ENCODE data around the gene SPNS3. TPM values are rescaled to one million over a fixed set of nuclear protein-coding genes. Genes with fewer than 3 reads are reported as not detected.

The SPNS3 gene
- polyA plus RNA-seq, 2 of the 4 experiments (the other 2 are of a cell fraction) = not detected

DNA sequence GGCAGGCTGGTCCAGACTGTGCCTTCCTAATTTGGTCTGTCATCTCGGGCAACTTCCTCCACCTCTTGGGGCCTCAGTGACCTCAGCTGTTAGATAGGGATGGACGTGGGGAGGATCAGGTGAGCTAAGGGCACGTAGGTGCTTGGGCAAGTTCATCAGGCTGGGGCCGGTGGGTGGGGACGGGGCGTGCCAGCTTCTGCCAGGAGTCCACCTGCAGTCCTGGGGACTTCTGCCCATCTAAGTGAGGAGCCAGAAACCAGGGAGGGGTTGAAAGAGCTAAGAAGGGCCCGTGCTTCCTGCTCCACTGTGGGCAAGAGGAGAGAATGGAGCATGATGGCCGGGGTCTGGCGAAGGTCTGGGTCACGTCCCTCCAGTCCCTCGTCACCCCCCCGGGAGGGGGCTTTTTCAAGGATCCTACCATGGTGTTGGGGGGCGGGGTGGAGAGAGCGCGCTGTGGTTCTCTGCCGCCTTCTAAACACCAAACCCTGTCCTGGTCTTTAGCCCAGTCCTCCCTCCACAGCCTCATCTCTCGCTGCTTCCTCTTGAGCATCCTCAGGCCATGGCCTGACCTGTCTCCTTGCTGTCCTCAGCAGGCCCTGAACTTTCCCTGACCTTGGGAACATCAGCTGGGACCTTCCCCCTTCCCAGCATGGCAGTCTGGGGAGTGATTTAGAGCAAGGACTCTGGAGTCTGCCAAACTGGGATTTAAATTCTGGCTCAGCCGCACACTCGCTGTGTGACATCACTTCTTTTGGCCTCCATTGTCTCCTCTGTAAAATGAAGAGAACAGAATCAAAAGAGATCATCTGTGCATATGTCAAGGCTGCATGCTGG, 86.5 kb downstream of the SPNS3 start:
- ChIA-PET CTCF (interaction anchor here (0.6 to 2.5 kb wide), 10 partner anchors 9 to 107 kb away, joined by 3 to 11 read pairs (median 4); no protein-coding TSS in a partner anchor), POLR2A (no interaction called here)
- H3K4me2 ChIP-seq = no peak overlapping the region
- TF ChIP-seq, protein P1, sequence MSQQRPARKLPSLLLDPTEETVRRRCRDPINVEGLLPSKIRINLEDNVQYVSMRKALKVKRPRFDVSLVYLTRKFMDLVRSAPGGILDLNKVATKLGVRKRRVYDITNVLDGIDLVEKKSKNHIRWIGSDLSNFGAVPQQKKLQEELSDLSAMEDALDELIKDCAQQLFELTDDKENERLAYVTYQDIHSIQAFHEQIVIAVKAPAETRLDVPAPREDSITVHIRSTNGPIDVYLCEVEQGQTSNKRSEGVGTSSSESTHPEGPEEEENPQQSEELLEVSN (IDR thresholded peaks at IDR 0.05; ENCODE audit: borderline replicate concordance, low read depth) = no peak
- TF ChIP-seq, protein P2, sequence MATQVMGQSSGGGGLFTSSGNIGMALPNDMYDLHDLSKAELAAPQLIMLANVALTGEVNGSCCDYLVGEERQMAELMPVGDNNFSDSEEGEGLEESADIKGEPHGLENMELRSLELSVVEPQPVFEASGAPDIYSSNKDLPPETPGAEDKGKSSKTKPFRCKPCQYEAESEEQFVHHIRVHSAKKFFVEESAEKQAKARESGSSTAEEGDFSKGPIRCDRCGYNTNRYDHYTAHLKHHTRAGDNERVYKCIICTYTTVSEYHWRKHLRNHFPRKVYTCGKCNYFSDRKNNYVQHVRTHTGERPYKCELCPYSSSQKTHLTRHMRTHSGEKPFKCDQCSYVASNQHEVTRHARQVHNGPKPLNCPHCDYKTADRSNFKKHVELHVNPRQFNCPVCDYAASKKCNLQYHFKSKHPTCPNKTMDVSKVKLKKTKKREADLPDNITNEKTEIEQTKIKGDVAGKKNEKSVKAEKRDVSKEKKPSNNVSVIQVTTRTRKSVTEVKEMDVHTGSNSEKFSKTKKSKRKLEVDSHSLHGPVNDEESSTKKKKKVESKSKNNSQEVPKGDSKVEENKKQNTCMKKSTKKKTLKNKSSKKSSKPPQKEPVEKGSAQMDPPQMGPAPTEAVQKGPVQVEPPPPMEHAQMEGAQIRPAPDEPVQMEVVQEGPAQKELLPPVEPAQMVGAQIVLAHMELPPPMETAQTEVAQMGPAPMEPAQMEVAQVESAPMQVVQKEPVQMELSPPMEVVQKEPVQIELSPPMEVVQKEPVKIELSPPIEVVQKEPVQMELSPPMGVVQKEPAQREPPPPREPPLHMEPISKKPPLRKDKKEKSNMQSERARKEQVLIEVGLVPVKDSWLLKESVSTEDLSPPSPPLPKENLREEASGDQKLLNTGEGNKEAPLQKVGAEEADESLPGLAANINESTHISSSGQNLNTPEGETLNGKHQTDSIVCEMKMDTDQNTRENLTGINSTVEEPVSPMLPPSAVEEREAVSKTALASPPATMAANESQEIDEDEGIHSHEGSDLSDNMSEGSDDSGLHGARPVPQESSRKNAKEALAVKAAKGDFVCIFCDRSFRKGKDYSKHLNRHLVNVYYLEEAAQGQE (IDR thresholded peaks at IDR 0.05) = no peak
- TF ChIP-seq BHLHE40 (IDR thresholded peaks at IDR 0.05; ENCODE audit: low read depth, low read length) (no peak), ZSCAN20 (CRISPR knock-in tag; IDR thresholded peaks at IDR 0.05) (no peak), RAD21 (conservative IDR thresholded peaks at IDR 0.05 in 1 of 2, IDR thresholded peaks at IDR 0.05 in 1 of 2) (no peak), FOSB (CRISPR knock-in tag; IDR thresholded peaks at IDR 0.05) (no peak), FOXS1 (CRISPR knock-in tag; IDR thresholded peaks at IDR 0.05) (no peak), HDAC2 (IDR thresholded peaks at IDR 0.05) (no peak), EHF (CRISPR knock-in tag; IDR thresholded peaks at IDR 0.05) (no peak), ZNF302 (CRISPR knock-in tag; IDR thresholded peaks at IDR 0.05) (no peak), SREBF2 (IDR thresholded peaks at IDR 0.05) (no peak), MYC (IDR thresholded peaks at IDR 0.05; ENCODE audit: borderline replicate concordance, low read length) (no peak), MAFK (IDR thresholded peaks at IDR 0.05; ENCODE audit: partially characterized antibody) (no peak), GATA3 (IDR thresholded peaks at IDR 0.05; ENCODE audit: borderline replicate concordance) (no peak), EHMT2 (IDR thresholded peaks at IDR 0.05; ENCODE audit: low read depth) (no peak), TFCP2L1 (CRISPR knock-in tag; IDR thresholded peaks at IDR 0.05) (no peak)
- no peak overlapping the region; a peak in 1 of 6 replicates for H3K27ac ChIP-seq
- peak in 1 of 2 experiments; percentile 16; a peak in 2 of 6 replicates for ATAC-seq
- WGBS (ENCODE audit: missing lambda C conversion rate) = 78% methylated on average over 19 of the region's 19 CpGs
- DNase-seq (ENCODE audit: low read depth in 1 of 2, low spot score in 1 of 2) = no peak
- H3K9me3 ChIP-seq = no peaks in the 10 kb centered on the region
- FAIRE-seq = no peak
- H3K4me1 ChIP-seq = peaks cover 15% of the 10 kb centered on the region; the same call in 2 of the 3 replicates
- H3K4me3 ChIP-seq = no peak overlapping the region

DNA sequence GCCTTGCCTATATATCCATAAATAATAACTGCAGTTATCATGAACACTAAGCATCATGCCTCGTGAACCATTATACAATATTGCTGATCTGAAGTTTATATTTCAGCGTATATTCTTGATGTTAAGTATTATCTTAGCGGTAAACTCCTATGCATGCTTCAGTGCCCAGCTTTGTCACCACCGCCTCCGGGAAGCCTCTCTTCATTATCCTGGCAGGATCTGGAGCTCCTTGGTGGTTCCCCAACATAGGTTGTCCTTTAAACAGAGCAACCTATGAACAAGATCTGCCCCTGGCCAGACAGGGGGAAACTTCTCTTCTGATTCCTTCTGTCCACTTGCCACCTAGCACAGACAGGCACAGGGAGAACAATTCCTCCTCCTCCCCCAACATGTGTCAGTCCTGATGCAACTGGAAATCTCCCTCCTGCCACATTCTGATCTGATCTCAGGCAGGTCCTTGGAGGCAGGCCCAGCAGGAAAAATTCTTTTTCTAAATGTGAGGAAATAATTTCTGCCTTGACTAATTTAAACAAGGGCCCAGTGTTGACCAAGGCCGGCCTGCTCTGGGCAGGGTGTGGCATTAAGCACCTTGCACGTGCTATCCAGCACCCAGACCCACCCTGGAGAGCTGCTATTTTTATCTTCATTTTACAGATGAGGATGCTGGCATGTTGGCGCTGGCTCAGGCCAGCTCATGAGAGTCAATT, 87.3 kb downstream of the SPNS3 start:
- no peak for TF ChIP-seq EHMT2 (IDR thresholded peaks at IDR 0.05; ENCODE audit: low read depth)
- TF ChIP-seq ZFP36 (IDR thresholded peaks at IDR 0.05; ENCODE audit: borderline replicate concordance, partially characterized antibody) = peak; percentile 70
- DNase-seq (ENCODE audit: low read depth in 1 of 2, low spot score in 1 of 2) (peak in 1 of 2 experiments; percentile 52), ATAC-seq (peak in 1 of 2 experiments; percentile 11; a peak in 2 of 6 replicates), FAIRE-seq (no peak)
- Histone ChIP-seq H3K9me3 (no peaks in the 10 kb centered on the region), H3K27ac (peak overlapping the region in 1 of 2 experiments; percentile 11; a peak in 2 of 6 replicates), H3K4me3 (no peak overlapping the region), H3K4me1 (peaks cover 15% of the 10 kb centered on the region; the same call in 2 of the 3 replicates), H3K4me2 (0 out of 3 replicates have a peak overlapping the region, but pooled peaks have one; percentile 11)
- CTCF ChIA-PET = interaction anchor here (0.6 to 2.5 kb wide), 9 partner anchors 10 to 607 kb away, joined by 3 to 11 read pairs (median 4); no protein-coding TSS in a partner anchor
- POLR2A ChIA-PET = interaction anchor here (0.6 kb wide), 1 partner anchor 49 kb away, joined by 3 read pairs; no protein-coding TSS in a partner anchor
- WGBS (ENCODE audit: missing lambda C conversion rate) = 72% methylated on average over 8 of the region's 8 CpGs

All from A549 (cell line).